ENCODE measurements around the gene IGSF21.

DNA sequence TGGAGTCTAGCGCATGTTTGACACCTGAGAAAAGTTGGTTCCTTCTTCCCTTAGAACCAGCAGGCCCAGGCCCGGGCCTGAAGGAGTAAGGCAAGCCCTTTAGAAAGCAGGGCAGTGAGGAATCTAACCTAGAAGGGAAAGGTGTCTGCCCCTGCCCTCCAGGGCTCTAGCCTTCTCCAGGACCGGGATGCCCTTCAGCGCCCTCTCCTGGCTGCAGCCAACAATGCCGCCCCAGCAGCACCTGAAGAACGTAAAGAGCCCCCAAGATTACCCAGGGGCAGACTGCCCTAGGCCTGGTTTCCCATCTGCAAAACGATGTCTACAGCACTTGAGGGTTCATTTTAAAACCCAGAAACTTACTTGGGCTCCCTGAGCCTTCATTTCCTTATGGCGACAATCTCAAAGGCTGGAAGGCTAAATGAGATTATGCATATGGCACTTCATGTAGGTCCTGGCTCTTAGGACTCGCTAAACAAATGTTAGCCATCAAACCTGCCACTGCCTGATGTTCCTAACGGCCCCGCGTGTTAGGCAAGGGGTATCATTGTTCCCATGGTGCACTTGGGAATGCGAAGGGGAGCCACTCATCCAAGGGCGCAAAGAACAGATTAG, 266.4 kb downstream of the IGSF21 start:
- TF ChIP-seq EP300 (IDR thresholded peaks at IDR 0.05; ENCODE audit: borderline replicate concordance in 1 of 2, low read depth in 1 of 2, low read length in 1 of 2) (no peak), POLR2AphosphoS5 (IDR thresholded peaks at IDR 0.05; ENCODE audit: low read depth, low read length) (no peak), JUND (IDR thresholded peaks at IDR 0.05) (no peak), EZH2phosphoT487 (IDR thresholded peaks at IDR 0.05; ENCODE audit: borderline replicate concordance, low read depth) (no peak), CHD2 (IDR thresholded peaks at IDR 0.05; ENCODE audit: low read length, partially characterized antibody) (no peak)
- TF ChIP-seq, protein P1, sequence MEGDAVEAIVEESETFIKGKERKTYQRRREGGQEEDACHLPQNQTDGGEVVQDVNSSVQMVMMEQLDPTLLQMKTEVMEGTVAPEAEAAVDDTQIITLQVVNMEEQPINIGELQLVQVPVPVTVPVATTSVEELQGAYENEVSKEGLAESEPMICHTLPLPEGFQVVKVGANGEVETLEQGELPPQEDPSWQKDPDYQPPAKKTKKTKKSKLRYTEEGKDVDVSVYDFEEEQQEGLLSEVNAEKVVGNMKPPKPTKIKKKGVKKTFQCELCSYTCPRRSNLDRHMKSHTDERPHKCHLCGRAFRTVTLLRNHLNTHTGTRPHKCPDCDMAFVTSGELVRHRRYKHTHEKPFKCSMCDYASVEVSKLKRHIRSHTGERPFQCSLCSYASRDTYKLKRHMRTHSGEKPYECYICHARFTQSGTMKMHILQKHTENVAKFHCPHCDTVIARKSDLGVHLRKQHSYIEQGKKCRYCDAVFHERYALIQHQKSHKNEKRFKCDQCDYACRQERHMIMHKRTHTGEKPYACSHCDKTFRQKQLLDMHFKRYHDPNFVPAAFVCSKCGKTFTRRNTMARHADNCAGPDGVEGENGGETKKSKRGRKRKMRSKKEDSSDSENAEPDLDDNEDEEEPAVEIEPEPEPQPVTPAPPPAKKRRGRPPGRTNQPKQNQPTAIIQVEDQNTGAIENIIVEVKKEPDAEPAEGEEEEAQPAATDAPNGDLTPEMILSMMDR (IDR thresholded peaks at IDR 0.05), result peak; percentile 13; the same call in 1 of the 2 replicates
